M059J (cell line): ENCODE data around the gene MARCHF2. TPM values are rescaled to one million over a fixed set of nuclear protein-coding genes. Genes with fewer than 3 reads are reported as not detected.

Source experiments
- DNase-seq: peaks from one replicate; pipeline ENCODE4 v3.0.0-alpha.2; 2012; ENCODE audit warnings: low read depth
- total RNA-seq: library from RNA; depleted of rRNA; stranded (reverse); fragments of >200 nt; shearing (Covaris generic); gene quantifications from 2 replicates; pipeline ENCODE4 v1.2.3, GENCODE V29; 2014; rRNA removed

The MARCHF2 gene
- total RNA-seq, 1 experiment from 2014 or later, result 30.5 TPM

GRCh38 chr19:8477889-8478288, 64.8 kb downstream of the MARCHF2 start:
- no peak for DNase-seq

DNA sequence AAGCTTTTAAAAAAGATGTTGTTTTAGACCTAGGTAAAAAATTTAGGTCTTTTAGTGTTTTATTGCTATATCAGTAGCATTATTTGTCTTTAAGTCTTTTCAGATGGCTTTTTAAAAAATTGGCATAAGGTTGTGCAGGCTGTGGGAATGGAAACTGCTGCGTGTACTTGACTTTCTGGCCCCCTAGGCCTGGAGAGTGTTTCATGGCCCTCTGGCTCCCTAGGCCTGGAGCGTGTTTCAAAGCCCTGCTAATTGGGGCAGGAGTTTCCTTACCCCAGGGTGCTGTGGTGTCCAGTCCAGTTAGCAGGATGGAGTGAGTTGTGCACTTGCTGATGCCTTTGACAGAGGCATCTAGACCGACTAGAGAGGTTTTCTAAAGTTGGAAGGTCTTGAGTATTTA, 65.5 kb downstream of the MARCHF2 start:
- no peak for DNase-seq

DNA sequence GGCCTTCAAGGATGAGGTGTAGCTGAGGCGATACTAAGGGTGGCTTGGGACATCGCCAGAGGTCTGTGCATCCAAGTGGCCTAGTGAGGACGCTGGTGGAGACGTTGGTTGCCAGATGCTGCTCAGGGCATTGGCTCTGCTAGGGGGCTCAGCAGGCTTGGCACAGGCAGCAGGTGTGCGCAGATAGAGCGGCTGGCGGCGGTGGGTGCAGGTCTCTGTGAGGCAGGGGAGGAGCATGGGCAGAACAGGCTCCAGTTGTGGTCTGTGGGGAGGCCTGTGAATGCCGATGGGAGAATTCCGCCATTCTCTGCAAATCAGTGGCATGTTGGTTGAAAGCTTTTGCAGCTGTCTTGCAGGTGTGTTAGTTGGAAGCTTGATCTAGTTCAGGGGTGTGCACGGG, 68.1 kb downstream of the MARCHF2 start:
- no peak for DNase-seq

DNA sequence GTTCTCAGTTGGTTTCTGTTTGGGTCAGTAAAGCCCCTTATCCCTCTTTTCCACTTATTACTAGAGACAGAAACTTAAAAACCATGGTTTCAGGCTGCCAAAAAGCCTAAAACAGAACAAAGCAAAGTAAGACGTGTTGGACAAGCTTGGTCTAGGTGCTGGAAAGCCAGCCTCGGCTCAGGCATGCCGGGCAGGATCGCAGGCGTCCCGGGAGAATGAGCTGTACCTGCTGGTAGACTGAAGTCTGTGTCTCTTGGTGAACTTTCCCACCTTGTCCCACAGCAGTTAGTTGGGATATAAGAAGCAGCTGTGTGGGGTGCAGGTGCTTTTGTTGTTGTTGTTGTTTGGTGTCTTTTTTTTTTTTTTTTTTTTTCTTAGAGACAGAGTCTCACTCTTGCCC, 68.5 kb downstream of the MARCHF2 start:
- no peak for DNase-seq

DNA sequence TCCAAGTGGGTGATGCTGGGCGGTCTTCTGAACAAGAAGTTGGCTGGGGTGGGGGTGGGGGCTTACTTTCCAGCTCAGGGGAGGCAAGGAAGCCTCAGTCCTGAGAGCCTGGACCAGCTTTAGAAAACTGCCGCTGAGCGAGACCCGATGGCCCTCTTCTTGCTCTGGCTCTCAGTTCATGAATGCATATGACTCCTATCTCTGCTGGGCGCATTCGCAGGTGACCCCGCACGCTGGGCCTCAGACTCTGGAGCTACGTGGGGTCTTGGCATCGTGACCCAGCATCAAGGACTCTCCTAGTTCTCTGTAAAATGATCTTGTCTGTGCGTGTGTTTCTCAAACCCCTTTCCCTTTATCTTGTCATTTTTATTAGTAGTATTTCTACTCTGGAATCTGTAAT, 69.6 kb downstream of the MARCHF2 start:
- no peak for DNase-seq

- no peak for DNase-seq
Observed at GRCh38 chr19:8483165-8483564, 70.1 kb downstream of the MARCHF2 start.

DNA sequence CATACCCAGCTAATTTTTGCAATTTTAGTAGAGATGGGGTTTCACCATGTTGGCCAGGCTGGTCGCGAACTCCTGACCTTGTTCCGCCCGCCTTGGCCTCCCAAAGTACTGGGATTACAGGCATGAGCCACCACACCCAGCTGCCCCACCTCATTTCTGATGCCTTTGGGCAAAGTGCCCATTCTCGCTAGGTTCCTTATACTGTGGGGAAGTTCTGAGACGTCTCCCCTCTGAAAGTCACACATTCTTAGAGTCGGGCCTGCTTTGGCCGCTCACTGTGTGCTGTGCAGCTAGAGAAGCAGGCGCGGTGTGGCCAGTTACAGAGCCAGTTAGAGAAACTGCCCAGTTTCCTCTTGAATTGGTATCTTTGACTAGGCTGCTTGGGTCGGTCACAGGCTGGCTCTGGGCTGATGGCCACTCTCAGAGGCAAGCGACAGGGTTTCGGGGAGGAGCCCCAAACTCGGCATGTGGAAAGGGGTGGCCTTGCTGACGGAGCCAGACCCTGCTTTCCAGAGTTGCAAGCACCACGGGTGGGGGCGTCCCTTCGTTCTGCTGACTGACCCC, 71.3 kb downstream of the MARCHF2 start:
- no peak for DNase-seq

- DNase-seq, result no peak
Observed at GRCh38 chr19:8485561-8486371, 72.7 kb downstream of the MARCHF2 start.

DNA sequence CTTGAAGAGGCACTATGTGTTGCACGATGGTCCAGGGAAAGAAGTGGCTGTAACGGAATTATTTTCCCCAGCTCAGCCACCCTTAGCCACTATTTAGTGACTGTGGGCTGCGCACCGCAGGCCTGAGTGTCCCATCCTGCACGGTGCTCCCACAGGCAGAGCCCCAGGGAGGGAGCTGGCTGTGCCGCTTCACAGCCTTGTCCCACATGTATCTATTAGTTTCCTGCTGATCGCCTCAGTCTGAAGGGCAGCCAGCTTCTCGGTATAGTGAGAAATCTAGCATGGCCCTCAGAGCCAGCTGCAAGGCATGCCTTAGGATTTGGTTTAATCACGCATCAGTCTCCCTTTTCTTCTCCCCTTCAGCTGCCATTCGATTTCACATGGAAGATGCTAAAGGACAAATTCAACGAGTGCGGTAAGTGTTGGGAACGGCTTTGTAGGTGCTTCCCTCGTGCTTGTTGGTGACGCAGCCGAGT, 73.6 kb downstream of the MARCHF2 start:
- no peak for DNase-seq

GRCh38 chr19:8487137-8487851, 74.2 kb downstream of the MARCHF2 start:
- DNase-seq, result no peak

- DNase-seq, result no peak
Observed at GRCh38 chr19:8488365-8488764, 75.3 kb downstream of the MARCHF2 start.

Other genes starting within 250 kb of the MARCHF2 start
- gene CERS4, start 203.9 kb upstream of the MARCHF2 start, total RNA-seq, result 2.1 and 3.6 TPM in 2 replicates
- 207 and 214 TPM in 2 replicates for gene CD320, start 104.9 kb upstream of the MARCHF2 start, total RNA-seq
- gene NDUFA7, start 91.9 kb upstream of the MARCHF2 start, total RNA-seq, result 51.6 and 63.0 TPM in 2 replicates
- 179 and 238 TPM in 2 replicates for gene RPS28, start 91.8 kb upstream of the MARCHF2 start, total RNA-seq
- 0.74 TPM in 1 of 2 replicates, not detected in the other for gene KANK3, start 70.0 kb upstream of the MARCHF2 start, total RNA-seq
- gene ANGPTL4, start 49.1 kb upstream of the MARCHF2 start, total RNA-seq, result 0.27 and 0.91 TPM in 2 replicates
- 10.8 and 16.5 TPM in 2 replicates for gene RAB11B, start 22.9 kb upstream of the MARCHF2 start, total RNA-seq
- 40.5 and 68.3 TPM in 2 replicates for gene HNRNPM, start 31.7 kb downstream of the MARCHF2 start, total RNA-seq
- gene PRAM1, start 89.3 kb downstream of the MARCHF2 start, total RNA-seq, result not detected in 2 replicates
- gene ZNF414, start 100.9 kb downstream of the MARCHF2 start, total RNA-seq, result 4.5 and 6.3 TPM in 2 replicates
- gene MYO1F, start 164.1 kb downstream of the MARCHF2 start, total RNA-seq, result 0.15 and 0.25 TPM in 2 replicates
- 3.4 and 5.4 TPM in 2 replicates for gene ADAMTS10, start 197.4 kb downstream of the MARCHF2 start, total RNA-seq
- gene NFILZ, start 217.3 kb downstream of the MARCHF2 start, total RNA-seq, result not detected in 2 replicates